Fibroblast of lung (primary cell): ENCODE measurements around the gene GEMIN5.

Experiments used
- EZH2 ChIP-seq: IDR thresholded peaks from 2 replicates; pipeline ENCODE4 v1.5.1; 2012; ENCODE audit warnings: low read length, control low read depth, mild to moderate bottlenecking; ENCODE audit errors: missing control alignments
- TF ChIP-seq, protein P1 (sequence below), 2 donors: IDR thresholded peaks in 1 of 2; conservative IDR thresholded peaks in 1 of 2; 1 replicate in 1 of 2; 2 replicates in 1 of 2; pipeline ENCODE4 v1.5.1; 2011 to 2012; ENCODE audit warnings: low read length in 2 of 2, control low read depth in 1 of 2, inconsistent platforms in 1 of 2, low read depth in 1 of 2, mild to moderate bottlenecking in 1 of 2

DNA sequence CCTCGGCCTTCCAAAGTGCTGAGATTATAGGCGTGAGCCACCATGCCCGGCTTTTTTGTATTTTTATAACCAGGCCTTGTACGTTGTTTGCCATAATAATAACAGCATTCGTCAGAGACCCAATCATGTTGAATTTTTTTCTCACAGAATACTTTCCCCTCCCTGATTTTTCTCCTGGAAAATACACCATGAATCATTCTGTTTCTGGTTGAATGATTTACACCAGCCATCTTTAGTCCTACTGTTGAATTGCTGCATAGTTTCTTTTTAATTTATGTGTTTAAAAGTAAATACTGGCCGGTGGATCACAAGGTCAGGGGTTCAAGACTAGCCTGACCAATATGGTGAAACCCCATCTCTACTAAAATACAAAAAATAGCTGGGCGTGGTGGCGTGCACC, 76.1 kb downstream of the GEMIN5 start:
- TF ChIP-seq, protein P1, sequence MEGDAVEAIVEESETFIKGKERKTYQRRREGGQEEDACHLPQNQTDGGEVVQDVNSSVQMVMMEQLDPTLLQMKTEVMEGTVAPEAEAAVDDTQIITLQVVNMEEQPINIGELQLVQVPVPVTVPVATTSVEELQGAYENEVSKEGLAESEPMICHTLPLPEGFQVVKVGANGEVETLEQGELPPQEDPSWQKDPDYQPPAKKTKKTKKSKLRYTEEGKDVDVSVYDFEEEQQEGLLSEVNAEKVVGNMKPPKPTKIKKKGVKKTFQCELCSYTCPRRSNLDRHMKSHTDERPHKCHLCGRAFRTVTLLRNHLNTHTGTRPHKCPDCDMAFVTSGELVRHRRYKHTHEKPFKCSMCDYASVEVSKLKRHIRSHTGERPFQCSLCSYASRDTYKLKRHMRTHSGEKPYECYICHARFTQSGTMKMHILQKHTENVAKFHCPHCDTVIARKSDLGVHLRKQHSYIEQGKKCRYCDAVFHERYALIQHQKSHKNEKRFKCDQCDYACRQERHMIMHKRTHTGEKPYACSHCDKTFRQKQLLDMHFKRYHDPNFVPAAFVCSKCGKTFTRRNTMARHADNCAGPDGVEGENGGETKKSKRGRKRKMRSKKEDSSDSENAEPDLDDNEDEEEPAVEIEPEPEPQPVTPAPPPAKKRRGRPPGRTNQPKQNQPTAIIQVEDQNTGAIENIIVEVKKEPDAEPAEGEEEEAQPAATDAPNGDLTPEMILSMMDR (conservative IDR thresholded peaks at IDR 0.05 in 1 of 2, IDR thresholded peaks at IDR 0.05 in 1 of 2; ENCODE audit: low read depth in 1 of 2, low read length in 2 of 2): no peak
- no peak for TF ChIP-seq EZH2
